ENCODE measurements around the gene STK32B.

STK32B gene

DNA sequence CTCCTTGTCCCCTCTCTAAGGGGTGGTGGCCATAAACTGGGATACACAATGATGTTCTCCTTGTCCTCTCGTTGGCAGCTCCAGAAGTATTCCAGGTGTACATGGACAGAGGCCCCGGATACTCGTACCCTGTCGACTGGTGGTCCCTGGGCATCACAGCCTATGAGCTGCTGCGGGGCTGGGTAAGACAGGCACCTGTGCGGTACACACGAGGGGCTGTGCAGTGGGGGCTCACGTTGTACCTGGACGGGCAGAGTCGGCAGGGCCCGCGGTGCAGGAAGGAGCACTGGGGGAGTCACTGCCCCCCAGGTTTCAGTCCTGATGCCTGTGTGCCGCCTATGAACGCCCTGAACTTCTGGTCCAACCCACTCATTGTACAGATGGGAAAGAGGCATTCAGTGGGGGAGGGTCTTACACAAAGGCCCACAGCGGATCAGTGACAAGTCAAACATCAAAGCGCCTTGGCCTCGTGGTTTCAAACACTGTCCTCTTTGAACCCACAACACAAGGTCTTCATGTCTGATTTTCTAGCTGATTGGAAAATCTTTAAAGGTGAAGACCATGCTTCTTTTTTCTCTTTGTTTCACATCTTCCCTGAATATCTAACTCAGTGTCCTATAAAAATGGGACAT is 395.4 kb downstream of the STK32B start:
- DNase-seq (ENCODE audit: low read depth): no peak

- no peak for DNase-seq (ENCODE audit: low read depth)
Measured at GRCh38 chr4:5447755-5448154, 396.5 kb downstream of the STK32B start.

GRCh38 chr4:5448221-5448620 is 396.9 kb downstream of the STK32B start:
- DNase-seq (ENCODE audit: low read depth): no peak

DNA sequence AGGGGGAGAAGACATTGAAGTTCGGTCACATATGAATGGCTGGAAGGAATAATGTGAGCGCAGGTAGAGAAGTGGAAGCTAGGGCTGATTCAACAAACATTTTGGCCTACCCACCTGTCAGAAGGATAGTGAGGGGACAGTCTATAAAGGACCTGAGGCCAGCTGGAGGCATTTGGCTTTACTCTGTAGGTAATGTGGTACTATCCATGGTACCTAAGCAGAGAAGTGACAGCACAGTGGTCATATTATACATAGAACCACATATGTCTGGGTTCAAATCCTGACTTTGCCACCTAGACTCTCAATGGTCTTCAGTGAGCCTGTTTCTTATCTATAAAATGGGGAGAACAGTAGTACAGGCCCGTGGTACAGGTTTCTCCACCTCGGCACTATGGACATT is 400.0 kb downstream of the STK32B start:
- no peak for DNase-seq (ENCODE audit: low read depth)

GRCh38 chr4:5452156-5452555 is 400.9 kb downstream of the STK32B start:
- DNase-seq (ENCODE audit: low read depth): no peak

GRCh38 chr4:5455003-5455585 is 403.8 kb downstream of the STK32B start:
- no peak for DNase-seq (ENCODE audit: low read depth)

DNA sequence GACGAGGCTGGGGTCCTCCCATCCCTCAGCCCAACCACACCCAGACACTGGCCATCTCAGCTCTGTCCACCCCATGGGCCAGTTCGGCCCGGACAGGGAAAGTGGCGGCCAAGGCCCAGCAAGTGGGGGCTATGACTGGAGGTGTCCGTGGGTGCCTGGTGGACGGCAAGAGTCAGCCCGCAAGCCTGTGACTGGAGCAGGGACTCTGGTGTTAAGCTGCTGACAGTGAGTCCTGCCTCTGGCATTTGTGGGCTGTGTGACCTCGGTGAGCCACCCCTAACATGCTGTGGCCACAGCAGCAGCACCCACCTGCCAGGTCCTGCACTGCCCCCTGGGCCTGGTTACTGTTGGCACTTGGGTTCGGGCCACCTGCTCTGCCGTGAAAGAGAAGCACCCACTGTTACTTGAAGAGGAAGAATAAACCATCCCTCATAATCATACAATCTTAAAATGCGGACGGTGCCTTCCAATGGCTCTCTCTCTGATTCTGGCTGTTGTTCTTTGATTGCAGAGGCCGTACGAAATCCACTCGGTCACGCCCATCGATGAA is 405.1 kb downstream of the STK32B start:
- DNase-seq (ENCODE audit: low read depth): no peak

GRCh38 chr4:5458676-5459075 is 407.4 kb downstream of the STK32B start:
- DNase-seq (ENCODE audit: low read depth): no peak

- DNase-seq (ENCODE audit: low read depth): no peak
Measured at GRCh38 chr4:5459236-5459635, 408.0 kb downstream of the STK32B start.

- DNase-seq (ENCODE audit: low read depth): no peak
Measured at GRCh38 chr4:5460106-5460801, 409.0 kb downstream of the STK32B start.

- DNase-seq (ENCODE audit: low read depth): no peak
Measured at GRCh38 chr4:5461477-5461876, 410.2 kb downstream of the STK32B start.

GRCh38 chr4:5462254-5462835 is 411.1 kb downstream of the STK32B start:
- no peak for DNase-seq (ENCODE audit: low read depth)

- DNase-seq (ENCODE audit: low read depth): no peak
Measured at GRCh38 chr4:5462896-5463295, 411.6 kb downstream of the STK32B start.

DNA sequence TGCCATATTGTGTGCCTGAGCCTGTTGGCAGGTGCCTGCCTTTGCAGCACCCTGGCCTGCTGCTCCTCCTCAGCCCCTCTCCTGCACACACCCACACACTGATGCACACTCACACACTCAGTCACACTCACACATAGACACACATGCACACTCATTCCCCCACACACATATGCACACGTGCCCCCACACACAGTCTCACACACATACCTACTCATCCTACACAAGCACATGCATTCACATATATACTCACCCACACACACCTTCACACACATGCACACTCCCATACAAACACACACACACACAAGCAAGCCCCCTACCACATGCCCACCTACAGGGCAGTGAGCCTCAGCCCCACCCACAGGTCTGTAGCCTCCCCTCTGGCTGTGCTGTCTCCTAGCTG is 412.1 kb downstream of the STK32B start:
- DNase-seq (ENCODE audit: low read depth): no peak

GRCh38 chr4:5463936-5464650 is 412.8 kb downstream of the STK32B start:
- DNase-seq (ENCODE audit: low read depth): no peak

- DNase-seq (ENCODE audit: low read depth): no peak
Measured at GRCh38 chr4:5465529-5465928, 414.2 kb downstream of the STK32B start.

GRCh38 chr4:5465956-5466355 is 414.7 kb downstream of the STK32B start:
- no peak for DNase-seq (ENCODE audit: low read depth)

DNA sequence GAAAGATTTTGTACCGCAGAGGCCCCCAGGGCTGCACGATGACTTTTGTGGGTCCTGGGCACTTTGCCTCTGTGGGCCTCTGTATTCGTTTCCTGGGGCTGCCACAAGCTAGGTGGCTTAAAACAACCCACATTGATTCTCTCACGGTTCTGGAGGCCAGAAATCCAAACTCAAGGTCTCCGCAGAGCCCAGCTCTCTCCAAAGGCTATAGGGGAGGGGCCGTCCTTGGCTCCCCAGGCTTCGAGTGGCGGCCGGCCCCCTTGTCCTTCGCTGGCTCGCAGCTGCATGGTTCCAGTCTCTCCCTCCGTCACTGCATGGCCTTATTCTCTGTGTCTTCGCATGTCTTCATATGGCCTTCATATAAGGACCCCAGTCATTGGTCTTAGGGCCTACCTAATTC is 415.8 kb downstream of the STK32B start:
- DNase-seq (ENCODE audit: low read depth): no peak

GRCh38 chr4:5469151-5469775 is 418.0 kb downstream of the STK32B start:
- no peak for DNase-seq (ENCODE audit: low read depth)

DNA sequence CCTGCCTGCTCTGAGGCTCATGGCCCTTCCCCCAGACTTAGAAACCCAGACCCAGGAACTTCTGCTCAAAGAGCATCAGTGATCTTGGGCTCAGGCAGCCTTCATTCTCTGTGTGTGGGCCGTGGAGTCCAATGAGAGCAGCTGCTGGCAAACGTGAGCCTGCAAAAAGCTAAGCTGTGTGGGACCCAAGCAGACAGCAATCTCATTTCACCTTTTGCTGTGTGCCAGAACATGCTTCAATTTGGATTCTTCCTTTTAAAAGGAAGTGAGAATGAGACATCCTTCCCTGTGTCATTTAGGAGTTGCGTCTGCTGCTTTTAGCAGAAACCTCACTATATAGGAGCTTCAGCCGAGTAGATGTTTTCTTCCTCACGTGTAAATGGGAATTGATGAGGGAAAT is 418.6 kb downstream of the STK32B start:
- no peak for DNase-seq (ENCODE audit: low read depth)

GRCh38 chr4:5470318-5471198 is 419.3 kb downstream of the STK32B start:
- no peak for DNase-seq (ENCODE audit: low read depth)
